Gastrocnemius medialis (tissue), 4 donors: ENCODE data around the gene CNNM3.
A peak's percentile ranks its signal among the peaks of the same experiment; 100 is the strongest.

ENCODE experiments used
- CTCF ChIP-seq, 5 experiments: fragments of 450-650 bp in 3 of 5; fragments of 200-600 bp in 2 of 5; sonication (generic) in 2 of 5; IDR thresholded peaks in 4 of 5; conservative IDR thresholded peaks in 1 of 5; 1 replicate in 4 of 5; 2 replicates in 1 of 5; pipeline ENCODE4 v1.5.1; 2016 to 2019; ENCODE audit warnings: antibody characterized with exemption in 5 of 5, mild to moderate bottlenecking in 3 of 5, moderate library complexity in 3 of 5
- POLR2A ChIP-seq, 2 donors: fragments of 450-650 bp; IDR thresholded peaks; one replicate each; pipeline ENCODE4 v1.6.1; 2017; ENCODE audit warnings: antibody characterized with exemption in 2 of 2, mild to moderate bottlenecking in 2 of 2, moderate library complexity in 2 of 2

DNA sequence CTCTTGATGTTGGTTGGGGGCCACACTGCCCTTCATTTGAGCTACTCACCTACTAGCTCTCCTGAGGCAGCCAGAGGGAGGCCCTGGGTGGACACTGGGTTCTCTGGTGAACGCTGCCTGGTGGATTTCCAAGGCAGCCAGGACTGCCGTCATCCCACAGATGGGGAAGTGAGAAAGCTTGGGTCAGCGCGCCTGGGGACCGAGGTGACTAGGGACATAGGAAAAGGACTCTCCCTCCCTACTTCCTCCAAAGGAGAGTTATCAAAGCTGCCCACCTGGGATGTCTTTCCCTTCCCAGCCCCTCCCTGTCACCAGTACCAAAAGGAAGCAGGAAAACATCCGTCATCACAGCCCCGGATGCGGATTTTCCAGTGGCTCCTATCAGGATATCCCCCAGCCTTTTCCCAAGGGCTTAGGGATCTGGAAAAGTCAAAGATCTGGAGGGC is 57.6 kb downstream of the CNNM3 start:
- peak in 1 of 2 donors; percentile 40 for TF ChIP-seq POLR2A (IDR thresholded peaks at IDR 0.05)
- TF ChIP-seq CTCF (IDR thresholded peaks at IDR 0.05 in 4 of 5, conservative IDR thresholded peaks at IDR 0.05 in 1 of 5), result no peak
